ENCODE results near the gene CLRN3.

Gene CLRN3

GRCh38 chr10:127894146-127894545 lies 1.4 kb upstream of the CLRN3 start:
- no peak for DNase-seq

- no peak for DNase-seq
These were observed 1.9 kb downstream of the CLRN3 start for GRCh38 chr10:127890832-127891334.

DNA sequence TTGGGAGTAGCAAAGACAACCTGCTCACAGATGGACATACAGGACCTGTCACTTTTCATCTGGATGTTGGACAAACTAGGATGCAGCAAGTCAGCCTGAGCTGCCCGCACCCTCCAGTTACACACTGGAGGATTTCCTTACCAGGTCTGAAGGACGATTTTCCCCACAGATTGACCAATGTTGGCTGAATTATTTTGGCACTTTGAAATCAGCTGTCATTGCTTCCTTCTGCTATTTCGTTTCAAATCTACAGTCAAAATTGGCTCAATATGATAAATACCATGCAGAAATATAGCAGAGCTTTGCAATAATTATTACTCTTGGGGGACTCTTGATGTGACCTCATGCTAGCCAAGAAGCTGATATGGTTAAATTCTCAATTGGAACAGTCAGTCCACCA lies 2.5 kb downstream of the CLRN3 start:
- no peak for DNase-seq

DNA sequence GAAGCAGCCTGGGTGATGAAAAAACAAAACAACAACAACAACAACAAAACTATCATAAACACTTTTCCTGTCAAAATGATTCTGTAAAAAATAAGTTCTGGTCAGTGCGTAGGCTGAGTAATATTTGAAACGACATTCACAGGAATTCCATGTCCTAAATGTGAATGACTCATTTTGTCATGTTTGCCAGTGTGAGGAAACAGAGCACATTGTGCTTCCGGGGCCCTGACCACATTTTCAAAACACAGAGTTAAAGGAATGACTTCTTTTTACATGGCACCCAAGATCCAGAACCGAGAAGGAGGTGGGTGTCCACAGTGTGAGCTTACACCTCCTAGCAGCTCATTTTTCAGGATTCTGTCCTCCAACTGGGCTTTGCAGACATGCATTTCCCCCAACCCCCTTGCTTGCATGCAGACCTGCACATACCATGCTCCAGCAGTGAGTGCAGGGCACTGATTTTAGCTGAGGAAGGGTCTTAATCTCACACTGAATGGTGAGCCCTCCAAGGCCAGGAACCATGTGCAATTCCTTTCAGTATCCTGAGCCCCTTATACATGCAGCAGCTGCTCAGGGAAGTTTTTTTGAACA lies 3.0 kb downstream of the CLRN3 start:
- DNase-seq = no peak

- DNase-seq = no peak
These were observed 4.0 kb downstream of the CLRN3 start for GRCh38 chr10:127888521-127889312.

DNA sequence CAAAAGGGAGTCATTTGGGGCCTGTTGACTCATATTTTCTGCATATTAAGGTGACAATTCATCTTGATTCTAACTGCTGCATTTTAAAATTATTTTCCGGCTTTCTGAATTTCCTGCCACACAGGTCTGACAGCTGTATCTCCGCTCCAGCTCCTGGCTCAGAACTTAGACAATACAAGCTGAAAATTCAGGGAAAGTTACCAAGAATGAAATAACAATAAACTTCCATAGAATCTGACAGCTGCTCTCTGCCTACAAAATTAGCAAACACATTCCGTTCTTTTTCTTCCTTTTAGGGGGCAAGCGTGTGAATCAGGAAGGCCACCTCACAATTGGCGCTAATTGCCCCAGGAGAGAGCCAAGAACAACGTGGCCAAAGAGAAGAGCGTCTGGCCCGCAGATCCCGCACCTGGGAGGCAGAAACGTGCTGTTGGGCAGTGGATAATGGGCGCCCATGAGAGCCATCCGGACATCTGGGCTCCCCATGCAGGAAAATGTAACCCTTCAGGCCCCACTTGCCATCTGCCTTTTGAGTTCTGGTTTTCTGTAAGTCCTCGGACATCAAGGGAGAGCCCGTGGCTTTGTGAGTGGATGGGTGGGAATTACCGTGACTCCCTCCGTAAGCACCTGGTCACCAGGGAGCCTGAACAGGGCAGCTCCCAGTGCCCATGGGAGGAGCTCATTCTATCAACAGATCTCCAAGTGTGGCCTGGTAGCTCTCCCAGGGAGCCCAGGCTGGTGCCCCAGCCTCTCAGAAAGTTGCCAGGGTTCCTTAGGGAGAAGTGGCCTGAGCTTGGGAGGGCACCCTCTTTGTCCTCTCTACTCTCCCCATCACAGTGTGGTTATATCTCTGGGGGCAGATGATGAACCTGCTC lies 5.0 kb downstream of the CLRN3 start:
- DNase-seq = no peak

GRCh38 chr10:127886371-127887051 lies 6.2 kb downstream of the CLRN3 start:
- DNase-seq = no peak

DNA sequence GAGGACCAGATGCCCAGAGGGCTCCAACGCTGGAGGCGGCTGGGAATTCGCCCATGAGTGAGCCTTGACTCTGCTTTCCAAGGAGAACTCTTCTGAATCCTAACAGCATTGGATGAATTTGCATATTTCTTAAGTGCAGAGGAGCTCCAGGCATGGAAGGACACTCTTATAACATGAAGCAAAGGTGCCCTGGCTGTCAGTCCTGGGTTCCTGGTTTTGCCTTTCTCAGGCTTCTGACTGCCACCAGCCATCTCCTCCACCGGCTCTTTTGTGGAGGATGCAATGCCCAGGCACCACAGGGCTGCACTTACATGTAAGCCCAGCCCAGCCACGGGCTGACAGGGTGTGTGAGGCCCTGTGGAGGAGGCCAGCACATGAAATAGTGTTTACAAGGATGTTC lies 8.2 kb downstream of the CLRN3 start:
- DNase-seq = no peak

DNA sequence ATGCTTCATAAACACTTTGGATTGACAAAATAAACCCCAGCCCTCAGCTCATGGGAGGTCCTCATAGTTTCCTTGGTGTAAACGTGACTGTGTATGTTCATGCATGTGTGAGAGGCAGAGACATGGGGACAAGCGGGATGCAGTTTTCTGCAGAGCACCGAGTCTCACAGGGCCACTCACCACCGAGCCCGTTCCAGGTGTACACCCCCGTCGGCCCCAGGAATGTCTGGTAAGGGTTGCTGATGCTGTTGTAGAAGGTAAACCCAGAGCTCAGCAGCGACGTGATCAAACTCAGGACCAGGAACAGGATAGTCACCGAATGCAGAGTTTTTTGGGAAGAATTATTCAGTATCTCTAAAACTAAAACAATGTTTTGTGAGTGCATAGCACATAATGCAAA lies 9.2 kb downstream of the CLRN3 start:
- DNase-seq = no peak

DNA sequence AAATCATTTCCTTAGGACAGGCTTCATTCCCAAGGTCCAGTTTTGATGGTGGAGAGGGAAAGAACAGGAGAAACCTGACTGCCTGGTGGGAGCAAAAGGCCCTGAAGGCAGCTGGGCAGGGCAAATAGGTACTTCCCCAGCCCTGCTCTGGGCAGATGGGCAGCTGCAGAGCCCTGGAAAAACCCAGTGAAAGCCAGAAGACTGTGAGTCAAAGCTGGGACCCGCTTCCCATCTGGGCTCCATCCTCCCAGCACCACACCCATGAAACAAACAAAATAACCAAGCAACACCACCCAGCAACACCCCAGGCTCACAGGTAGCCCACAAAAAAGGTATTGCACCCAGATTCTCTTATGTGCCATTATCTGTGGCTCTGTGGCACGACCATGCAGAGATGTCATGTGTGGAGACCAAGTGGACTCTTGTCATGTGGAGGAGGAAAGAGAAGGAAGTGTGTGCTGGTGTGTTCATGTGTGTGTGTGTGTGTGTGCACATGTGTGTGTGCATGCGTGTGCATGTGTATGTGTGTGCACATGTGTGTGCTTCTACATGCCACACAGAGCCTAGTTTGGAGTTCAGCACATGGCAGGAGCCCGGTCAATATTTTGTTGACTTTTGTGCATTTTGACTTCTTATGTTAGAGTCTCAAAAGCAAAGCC lies 9.8 kb downstream of the CLRN3 start:
- no peak for DNase-seq

- DNase-seq = no peak
These were observed 10.3 kb downstream of the CLRN3 start for GRCh38 chr10:127882391-127882790.

GRCh38 chr10:127881262-127881661 lies 11.5 kb downstream of the CLRN3 start:
- no peak for DNase-seq

DNA sequence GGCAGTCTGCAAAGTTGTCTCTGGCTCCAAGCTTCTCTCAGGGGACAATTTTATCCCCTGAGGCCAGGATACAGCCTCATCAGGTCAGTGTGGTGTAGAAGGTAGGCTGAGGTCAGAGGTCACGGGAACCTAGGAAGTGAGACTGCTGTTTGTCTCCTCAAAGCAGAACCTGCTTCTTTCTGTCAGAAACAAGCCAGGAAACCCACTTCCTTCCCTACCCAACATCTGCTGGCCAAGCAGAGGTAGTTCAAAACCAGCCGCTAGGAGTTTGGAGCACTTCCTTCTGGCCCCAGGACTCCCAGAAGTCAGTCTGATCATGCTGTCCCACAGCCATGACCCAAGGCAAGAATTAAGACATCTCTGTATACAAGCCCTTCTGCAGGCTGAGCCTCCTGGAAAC lies 12.2 kb downstream of the CLRN3 start:
- no peak for DNase-seq

GRCh38 chr10:127878475-127879055 lies 14.2 kb downstream of the CLRN3 start:
- no peak for DNase-seq

DNA sequence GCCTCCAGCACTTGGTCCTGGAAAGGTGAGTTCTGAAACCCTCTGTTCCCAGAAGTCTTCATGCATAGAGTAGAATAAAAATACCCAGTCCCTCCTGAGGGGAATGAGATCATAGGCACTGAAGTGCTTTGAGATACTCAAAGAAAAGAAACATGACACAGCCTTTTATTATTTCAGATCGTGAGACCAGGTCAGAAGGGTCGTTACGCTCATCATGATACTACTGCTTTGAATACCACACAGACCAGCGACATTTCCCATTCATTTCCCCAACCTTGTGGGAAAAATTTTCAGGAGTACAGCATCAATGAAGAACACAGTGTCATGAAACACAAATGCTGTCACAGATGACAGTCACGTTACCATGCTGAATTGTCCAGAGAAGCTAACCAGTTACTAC lies 15.0 kb downstream of the CLRN3 start:
- DNase-seq = no peak

GRCh38 chr10:127877116-127877515 lies 15.6 kb downstream of the CLRN3 start:
- no peak for DNase-seq

GRCh38 chr10:127875916-127876315 lies 16.8 kb downstream of the CLRN3 start:
- no peak for DNase-seq

DNA sequence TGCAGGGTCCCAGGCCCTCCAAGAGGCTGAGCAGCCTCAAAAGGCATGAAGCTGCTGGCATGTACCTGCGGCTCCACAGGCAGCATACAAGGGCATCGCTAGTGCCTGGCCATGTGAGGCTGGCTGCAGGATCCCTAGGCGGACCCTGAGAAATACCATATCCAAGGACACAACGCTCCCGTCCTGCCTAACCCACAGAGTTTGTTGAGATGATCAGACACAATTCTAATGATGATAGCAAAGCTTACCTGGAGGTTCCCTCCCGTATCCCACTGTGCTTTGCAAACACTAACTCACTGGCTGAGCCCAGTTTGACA lies 17.3 kb downstream of the CLRN3 start:
- DNase-seq = no peak

GRCh38 chr10:127874671-127875448 lies 17.9 kb downstream of the CLRN3 start:
- DNase-seq = no peak

- no peak for DNase-seq
These were observed 18.8 kb downstream of the CLRN3 start for GRCh38 chr10:127873901-127874470.

Measured in stimulated activated CD4-positive, alpha-beta T cell treated with anti-CD3 and anti-CD28 coated beads, Interleukin-4, amount 100 ng/mL, for 1 hour (primary cell).